Measurements from ENCODE around the gene DAB2IP. TPM values are rescaled to one million over a fixed set of nuclear protein-coding genes. Genes with fewer than 3 reads are reported as not detected.

The DAB2IP gene
- total RNA-seq, 1 donor, result 0.81 TPM

DNA sequence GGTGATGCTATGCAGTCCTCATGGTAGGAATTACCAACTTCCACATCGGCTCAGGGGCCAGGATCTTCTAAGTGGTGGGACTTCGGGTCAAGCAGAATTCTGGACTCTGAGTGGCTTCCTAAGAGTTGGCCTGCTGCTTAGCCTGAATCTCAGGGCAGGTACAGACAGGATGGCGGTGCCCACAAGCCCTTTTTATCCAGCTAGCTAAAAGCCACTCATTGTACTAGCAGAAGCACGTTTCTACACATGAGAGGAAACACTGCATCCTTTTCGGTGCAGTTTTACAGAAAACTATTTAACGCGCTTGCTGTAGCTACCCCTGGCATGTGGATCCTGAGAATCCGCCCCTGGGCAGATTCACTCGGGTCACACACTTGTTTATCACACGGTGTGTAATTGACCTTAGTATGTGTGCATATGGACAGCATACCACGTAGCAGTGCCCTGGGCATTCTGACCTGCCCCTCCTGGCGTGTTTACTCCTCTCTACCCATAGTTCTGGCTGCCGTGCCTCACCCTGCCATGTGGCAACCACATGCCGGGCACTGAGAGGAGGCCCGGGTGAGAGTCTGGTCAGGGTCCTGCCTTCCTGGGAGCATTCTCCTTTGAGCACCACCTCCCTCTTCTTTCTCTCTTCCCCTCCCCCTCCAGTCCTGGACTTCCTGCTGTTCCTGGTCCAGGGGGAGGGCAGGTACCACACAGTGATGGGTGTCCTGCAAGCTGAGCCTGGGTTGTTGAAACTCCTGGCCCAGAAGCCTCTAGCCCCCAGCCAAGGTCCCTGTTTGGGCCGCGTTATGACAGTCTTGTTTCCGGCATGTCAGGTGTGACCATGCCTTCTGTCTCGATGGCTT lies 65.9 kb downstream of the DAB2IP start:
- no peak for DNase-seq (ENCODE audit: low read depth in 2 of 3, low spot score in 2 of 3)

DNA sequence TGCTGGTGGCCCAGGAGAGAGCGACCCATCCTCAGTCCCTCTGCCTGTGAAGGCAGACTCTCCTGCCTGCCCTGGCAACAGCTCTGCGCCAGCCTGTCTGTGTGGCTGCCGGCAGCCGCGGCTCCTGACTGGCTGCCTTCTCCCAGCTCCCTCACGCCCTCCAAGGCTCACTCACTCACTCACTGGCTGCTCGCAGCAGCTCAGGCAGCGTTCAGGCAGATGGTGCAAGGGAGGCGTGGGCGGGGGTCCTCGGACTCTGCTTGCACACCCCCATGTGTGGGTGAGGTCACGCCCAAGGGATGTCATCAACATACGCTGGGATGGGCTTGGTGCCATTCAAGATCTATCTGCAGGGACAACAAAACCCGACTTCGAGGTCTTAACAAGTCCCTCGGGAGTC lies 66.7 kb downstream of the DAB2IP start:
- DNase-seq (ENCODE audit: low read depth in 2 of 3, low spot score in 2 of 3), result no peak

DNA sequence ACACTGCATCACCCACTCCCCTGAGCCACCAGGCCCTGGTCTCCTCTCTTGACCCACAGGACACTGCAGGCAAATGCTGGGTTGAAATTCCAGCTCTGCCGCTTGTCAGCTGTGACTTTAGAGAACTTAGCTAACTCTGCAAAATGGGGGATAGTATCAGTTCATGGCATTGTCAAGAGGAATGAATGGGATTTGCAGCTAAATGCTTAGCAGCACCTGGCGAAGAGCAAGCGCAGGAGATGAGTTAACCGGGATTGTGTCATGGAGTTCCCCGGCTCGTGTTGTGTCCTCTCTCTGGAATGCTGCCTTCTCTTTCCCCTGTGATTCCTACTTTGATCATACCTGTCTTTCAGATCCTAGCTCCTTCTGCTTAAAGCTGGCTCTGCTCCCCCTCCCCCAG lies 67.1 kb downstream of the DAB2IP start:
- no peak for DNase-seq (ENCODE audit: low read depth in 2 of 3, low spot score in 2 of 3)

DNA sequence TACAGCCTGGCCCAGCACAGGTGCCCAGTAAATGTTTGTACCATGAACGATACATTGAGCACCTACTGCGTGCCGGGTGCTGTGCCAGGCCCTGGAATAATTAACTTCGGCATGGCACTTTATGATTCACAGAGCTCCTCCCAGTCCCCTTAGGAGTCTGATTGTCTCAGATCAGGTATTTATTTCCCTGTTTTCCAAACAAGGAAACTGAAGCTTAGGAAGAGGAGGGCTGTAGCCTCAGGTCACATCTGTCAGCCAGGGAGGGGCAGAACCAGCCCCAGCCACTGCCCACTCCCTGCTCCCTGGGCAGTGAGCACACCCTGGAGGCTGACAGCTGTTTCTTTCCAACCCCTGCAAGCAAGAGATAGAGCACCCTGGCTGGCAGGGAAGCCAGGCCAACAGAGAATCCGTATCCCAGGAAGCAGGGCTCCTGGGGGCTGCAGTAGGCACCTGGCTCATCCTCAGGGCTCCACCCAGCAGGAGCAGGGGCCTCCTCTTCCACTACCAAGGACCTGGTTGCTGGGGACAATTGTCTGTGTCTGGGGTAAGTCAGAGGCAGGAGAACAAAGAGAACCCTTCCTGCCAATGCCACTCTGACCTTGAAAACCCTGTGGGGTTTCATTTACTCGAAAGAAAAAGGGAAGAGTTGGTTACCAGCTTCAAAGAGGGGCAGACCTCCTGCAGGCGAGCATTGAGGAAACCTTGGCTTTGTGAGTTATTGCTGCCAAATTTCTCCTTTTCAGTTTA lies 69.0 kb downstream of the DAB2IP start:
- no peak for DNase-seq (ENCODE audit: low read depth in 2 of 3, low spot score in 2 of 3)

DNA sequence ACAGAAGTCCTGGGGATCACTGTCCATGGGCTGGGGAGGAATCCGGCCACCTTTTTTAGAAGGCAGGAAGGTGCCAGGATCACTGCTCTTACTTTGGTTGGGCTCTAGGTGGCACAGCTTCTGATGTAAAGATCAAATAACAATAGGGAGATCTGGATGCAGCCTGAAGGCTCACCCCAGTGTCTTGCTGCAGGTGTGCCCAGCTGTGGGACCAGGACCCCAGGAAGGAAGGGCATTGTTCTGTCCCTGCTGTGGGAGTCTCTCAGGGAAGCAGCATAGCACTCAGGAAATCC lies 69.6 kb downstream of the DAB2IP start:
- no peak for DNase-seq (ENCODE audit: low read depth in 2 of 3, low spot score in 2 of 3)

DNA sequence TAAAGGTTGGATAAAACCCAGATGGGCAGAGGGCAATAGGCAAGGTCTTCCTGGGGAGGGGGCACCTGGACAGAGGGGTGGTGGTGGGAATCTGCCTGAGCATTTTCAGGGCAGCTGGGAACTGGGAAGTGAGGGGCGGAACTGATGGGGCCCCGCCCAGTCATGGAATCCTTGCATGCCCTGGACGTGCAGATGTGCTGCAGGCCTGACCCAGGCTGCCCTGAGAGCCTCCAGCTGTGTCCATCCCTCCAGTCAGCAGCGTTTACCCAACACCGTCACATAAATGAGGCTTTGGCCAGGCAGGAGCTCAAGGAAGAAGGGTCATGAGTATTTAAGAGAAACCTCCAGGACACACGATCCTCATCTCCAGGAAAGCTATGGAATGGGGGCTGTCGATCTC lies 70.3 kb downstream of the DAB2IP start:
- no peak for DNase-seq (ENCODE audit: low read depth in 2 of 3, low spot score in 2 of 3)

DNA sequence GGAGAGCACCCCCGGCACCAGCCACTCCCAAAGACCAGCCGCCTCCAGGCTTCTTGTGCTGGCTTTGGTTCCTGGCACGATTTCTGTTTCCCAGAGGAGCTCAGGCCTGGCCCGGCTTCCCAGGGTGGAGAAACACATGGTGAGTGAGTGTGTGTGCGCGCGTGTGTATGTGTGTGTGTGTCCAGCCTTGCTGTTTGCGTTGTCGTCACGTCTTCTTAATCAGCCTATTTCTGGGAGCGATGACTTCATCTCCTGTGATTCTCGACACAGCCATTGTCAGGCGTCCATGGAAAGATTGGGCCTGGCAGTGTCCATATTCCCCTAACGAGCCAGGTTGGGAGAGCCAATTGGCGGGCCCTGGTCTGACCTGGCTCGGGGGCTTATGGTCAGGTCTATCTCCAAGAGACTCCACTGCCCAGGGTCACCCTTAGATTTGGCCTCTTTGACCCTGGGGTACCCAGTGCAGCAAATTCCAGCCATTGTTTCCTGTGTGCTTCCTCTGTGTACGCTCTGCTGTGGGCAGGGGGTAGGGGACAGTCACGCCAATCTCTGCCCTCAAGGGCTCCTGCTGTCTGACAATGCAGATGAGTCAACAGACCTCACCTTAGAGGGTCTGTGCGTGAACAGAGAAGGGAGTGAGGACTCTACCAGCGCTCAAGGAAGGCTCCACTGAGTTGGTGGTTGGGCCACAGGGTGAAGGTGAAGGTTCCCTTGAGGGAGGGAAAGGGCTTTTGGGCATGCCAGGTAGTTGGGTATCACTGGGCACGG lies 73.8 kb downstream of the DAB2IP start:
- no peak for DNase-seq (ENCODE audit: low read depth in 2 of 3, low spot score in 2 of 3)

DNA sequence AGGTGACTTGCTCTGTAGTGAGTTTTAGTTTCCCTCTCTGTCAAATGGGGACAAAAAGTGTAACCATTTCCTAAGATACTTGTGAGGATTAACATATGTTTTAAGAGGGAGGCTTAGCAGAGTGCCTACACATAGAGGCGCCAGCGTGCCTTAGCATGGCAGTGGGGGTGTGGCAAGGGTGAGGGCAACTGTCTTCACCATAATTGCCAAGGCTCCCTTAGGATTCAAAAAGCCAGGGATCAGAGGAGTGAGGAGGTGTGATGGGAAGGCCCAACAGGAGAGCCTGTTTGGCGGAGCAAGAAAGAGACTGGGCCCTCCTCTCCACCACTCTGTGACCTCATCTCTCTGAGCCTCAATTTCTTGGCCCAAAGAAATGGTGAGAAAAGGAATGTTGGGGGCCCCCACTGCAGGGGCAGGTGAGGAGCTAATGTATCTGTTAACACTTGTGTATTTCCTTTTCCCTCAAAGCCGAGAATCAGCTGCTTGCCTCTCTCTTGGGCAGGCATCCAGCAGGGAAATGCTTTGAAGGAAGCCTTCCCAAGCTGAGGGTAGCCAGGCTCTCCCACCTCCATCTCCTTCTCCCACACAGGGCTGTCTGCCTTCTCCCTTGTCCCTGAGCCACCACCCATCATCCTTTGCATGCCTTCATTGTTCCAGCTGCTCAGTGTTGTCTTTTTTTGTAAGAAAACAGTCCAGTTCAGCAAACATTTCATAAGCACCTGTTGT lies 76.0 kb downstream of the DAB2IP start:
- DNase-seq (ENCODE audit: low read depth in 2 of 3, low spot score in 2 of 3), result no peak

DNA sequence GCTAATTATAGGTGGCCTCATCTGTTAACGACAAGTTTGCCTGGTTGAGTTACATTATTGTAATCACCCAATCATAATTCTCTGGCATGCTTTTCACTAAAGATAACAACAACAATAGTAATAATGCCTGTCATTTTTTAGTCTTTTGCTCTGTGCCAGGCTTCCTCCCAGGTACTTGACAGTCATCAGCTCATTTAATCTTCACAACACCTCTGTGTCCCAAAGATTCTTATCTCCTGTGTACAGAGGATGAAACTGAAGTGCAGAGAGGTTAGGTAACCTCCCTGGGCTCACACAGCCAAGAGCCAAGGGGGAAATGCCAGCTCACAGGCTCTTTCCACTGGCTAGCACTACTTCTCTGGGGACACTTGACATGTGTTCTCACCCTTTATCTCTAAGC lies 77.5 kb downstream of the DAB2IP start:
- DNase-seq (ENCODE audit: low read depth in 2 of 3, low spot score in 2 of 3), result no peak

DNA sequence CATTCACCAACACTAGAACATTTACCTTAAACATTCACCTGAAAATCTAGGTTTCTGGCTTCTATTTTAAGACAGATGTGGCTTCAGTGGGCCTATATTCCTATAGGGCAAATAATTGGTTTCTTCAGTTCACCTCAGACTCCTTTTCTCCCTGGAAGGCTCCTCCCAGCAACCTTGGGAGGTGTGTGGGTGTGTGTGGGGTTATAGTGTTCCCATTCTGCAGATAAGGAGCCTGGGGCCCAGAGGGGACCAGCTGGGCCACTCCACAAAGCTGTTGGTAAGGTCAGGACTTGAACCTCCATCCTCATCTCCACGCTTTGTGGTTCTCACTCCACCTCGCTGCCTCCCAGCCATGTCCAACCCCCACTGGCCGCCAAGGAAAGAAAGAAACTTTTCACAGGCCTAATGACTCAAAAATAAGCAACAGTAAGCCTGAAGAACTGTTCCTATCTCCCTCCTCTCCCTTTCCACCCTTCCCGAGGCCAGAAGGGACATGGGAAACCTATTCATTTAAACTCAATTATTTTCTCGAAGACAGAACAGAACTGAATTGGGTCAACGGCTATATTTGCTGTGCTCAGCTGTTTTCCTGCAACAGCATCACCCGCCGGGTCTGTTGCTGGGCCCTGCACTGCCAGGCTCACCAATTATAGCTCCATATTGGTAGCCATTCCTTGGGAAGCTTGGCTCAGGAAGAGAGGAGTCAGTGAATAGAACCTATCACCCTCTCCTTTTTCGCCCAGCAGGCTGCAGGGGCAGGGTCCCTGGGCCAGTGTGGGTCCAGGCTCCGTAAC lies 78.5 kb downstream of the DAB2IP start:
- DNase-seq (ENCODE audit: low read depth in 2 of 3, low spot score in 2 of 3), result no peak

DNA sequence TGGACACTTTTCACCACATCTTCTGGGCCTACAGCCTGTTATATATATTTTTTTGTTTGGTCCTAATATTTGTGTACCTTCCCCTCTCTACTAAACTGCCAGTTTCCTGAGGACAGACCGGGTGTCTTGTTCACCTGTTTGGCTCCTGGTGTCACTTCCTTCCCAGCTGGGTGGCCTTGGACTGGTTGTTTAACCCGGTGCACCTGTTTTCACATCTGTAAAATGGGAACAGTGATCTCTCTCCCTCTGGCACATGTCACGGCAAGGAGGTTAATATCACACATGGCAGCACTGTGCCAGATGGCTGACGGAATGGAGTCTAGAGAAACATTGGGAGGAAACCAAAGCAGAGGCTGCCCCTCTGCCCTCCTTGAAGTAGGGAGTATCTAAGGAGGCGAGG lies 79.7 kb downstream of the DAB2IP start:
- DNase-seq (ENCODE audit: low read depth in 2 of 3, low spot score in 2 of 3), result no peak

DNA sequence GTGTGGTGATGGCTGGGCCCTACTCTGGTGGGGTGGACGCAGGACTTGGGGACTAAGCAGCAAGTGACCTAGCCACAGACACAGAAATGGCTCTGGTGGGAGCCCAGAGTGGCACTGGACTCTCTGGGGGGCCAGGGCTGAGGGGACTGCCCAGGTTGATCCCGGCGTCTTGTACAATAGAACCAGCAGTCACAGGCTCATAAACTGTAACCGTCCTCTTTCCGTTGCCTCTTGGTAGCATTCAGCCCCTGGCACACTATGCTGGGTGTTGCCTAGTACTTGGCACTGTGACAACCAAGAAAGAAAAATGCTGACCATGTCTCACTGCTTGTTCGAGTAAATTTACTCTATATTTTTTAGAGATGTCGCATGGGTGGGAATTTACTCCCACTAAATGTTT lies 80.5 kb downstream of the DAB2IP start:
- DNase-seq (ENCODE audit: low read depth in 2 of 3, low spot score in 2 of 3), result no peak

DNA sequence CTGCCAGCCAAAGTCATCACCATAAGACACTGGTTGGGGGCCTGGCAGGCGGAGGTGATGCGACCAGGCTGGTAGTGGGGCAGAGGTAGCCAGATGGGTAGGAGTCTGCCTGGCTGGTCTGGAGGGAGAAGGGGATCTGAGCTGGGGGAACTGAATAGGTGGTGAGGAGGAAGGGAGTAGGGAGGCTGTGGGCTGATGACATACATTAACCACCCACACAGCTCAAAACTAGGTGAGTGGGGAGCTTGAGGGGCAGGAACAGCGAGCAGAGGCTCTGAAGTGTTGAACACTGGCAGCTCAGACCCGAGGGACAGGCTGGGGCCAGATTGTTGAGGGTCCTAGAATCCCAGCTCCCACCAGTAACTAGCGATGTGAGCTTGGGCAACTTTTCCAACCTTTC lies 81.0 kb downstream of the DAB2IP start:
- DNase-seq (ENCODE audit: low read depth in 2 of 3, low spot score in 2 of 3), result no peak

DNA sequence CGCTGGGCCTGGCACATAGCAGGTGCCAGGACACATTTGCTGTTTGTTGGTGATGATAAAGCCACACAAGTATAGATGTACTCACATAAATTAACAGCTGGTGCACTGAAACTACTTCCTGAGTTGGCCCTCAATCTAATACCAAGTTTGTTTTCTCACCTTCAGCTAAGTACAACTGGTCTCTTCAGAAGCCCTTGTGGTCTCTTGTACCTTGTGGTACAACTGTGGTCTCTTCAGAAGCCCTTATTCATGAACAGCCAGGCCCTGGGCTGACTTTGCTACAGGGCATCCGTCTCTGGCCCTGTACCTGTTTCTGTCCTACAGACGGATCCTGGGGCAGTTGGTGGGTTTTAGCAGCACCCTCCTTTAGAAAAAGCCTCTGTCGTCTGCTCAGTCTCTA lies 81.5 kb downstream of the DAB2IP start:
- DNase-seq (ENCODE audit: low read depth in 2 of 3, low spot score in 2 of 3), result peak in 1 of 3 donors; percentile 36

DNA sequence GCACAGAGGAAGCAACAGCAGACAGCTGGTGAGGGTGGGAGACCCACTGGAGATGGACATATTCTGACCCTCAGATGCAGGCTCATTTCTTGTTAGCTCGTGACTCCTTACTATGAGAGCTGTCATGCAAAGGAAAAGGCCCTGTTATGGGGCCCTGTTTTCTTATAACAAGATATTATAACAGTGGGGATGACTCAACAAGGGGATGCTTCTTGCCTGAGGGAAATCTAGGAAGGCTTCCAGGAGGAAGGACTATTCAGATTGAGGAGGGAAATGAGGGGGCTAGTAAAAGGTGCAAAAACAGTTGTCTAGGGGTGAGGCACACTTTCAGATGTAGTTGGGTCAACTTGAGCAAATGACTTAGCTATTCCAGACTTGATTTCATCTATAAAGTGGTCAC lies 83.0 kb downstream of the DAB2IP start:
- no peak for DNase-seq (ENCODE audit: low read depth in 2 of 3, low spot score in 2 of 3)

DNA sequence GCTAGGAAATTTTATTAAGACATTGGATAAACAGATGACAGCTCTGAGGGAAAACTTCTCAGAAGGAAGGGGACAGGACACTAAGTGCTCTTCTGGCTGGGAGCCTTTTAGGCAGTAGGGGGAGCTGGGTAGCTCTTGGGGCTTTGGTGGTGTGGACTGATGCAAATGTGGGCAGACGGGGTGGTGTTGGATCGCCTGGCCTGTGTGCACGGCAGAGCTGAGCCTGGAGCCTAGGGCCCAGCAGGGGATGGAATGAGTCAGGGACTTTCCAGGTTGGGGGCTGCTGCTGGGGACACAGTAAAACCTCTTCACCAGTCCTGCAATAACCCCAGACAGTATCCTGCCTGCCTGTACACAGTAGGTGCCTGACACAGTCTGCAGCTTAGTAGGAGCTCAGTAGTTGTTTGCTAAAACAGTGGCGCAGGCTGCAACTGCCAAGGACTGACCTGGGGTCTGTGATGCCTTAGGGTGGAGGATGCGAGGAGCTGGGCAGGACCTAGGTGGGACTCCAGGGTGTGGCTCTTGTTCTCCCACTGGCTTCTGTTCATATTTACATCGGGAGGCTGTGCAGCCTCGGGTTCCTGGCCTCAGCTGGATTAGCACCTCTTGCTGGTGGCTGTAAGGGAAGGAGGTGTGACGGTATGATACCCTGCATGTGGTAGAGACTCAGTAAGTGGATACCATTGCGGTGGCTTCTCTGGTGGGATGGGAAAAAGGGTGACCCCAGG lies 83.8 kb downstream of the DAB2IP start:
- DNase-seq (ENCODE audit: low read depth in 2 of 3, low spot score in 2 of 3), result peak in 2 of 3 donors; percentile 56 to 59

DNA sequence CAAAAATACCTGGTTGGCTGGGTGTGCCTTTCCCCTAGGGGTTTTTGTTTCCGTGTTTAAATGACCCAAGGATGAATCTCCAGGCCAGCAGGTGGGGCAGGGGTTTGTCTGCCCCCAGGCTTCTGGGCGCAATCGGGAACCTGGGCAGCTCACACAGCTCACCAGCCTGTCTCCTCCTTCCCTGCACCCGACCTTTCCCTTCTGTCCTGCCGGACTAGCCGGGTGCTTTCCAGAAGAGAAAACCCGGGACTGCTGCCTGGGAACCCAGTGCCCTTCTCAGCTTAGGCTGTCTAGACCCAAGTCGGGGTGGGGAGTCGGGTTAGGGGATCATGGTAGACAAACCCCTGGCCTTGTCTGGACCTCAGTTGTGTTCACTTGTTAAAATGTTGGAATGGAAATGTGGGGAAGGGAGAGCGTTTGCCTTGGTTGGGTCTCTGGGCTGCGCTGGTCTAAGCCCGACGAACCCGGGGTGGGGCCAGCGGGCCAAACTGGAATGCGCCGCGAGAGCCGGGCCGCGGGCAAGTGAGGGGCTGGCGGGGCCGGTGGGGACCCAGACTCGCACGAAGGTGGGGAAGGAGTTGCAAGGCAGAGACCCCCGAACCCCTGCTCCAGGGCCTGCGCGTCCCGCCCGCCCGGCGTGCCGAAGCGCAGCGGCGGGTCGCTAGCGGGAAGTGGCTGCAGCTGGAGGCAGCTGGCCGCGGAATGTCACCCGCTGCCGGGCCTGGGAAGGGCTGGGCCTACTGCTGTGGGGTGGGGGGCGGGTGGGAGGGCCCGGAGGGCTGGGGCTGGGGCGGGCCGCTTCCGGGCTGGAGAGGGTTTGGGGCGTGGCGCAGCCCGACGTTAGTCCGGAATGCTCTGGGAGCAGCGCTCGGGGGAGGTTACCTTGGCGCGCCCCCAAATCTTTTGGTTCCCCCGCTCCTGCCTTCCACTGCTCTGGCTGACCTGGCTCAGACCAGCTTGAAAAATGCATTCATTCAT lies 84.6 kb downstream of the DAB2IP start:
- peak in 2 of 3 donors; percentile 11 to 17 for DNase-seq (ENCODE audit: low read depth in 2 of 3, low spot score in 2 of 3)

DNA sequence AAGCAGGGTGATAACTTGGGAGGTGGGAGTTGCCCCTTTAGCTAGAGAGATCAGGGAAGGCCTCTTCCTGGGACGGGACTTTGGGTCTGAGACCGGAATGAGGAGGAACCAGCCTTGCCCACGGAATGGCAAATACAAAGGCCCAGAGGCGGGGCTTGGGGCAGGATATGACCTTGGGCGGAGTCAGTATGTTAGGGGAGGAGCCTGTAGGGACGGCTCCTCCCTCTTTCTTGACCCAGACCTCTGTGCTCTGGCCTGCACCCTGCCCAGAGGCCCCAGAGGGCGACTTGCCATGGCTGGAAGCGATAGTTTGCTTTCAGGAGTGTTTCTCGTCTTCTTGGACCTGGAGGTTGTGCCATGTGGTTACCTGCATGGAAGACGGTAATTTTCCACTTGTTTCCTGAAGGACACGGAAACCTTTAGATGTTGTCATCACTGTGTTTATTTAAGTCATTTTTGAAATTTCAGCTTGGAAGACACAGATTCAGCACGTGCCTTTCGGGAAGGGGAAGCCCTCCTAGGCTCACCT lies 85.6 kb downstream of the DAB2IP start:
- no peak for DNase-seq (ENCODE audit: low read depth in 2 of 3, low spot score in 2 of 3)
